ENCODE data around the gene DDX24.

The DDX24 gene

GRCh38 chr14:94014382-94014781, 66.6 kb downstream of the DDX24 start:
- ChIA-PET POLR2A (no interaction called here), CTCF (interaction anchor here (1.0 to 16.5 kb wide), 6 partner anchors 10 to 807 kb away, joined by 3 to 151 read pairs (median 4); partner anchors contain the start of genes OTUB2 and UBR7)
- TF ChIP-seq CTCF (IDR thresholded peaks at IDR 0.05; ENCODE audit: control extremely low read depth, extremely low read depth, low read depth, missing control alignments) = no peak
- DNase-seq (ENCODE audit: extremely low spot score) = no peak

- POLR2A ChIA-PET = no interaction called here
- no peak for DNase-seq (ENCODE audit: extremely low spot score)
- CTCF ChIA-PET = interaction anchor here (0.7 to 3.6 kb wide), 12 partner anchors 8 to 168 kb away, joined by 3 to 18 read pairs (median 4); no protein-coding TSS in a partner anchor
- no peak for TF ChIP-seq CTCF (IDR thresholded peaks at IDR 0.05; ENCODE audit: control extremely low read depth, extremely low read depth, low read depth, missing control alignments)
Observed at GRCh38 chr14:94011795-94012194, 69.2 kb downstream of the DDX24 start.

- no peak for TF ChIP-seq CTCF (IDR thresholded peaks at IDR 0.05; ENCODE audit: control extremely low read depth, extremely low read depth, low read depth, missing control alignments)
- DNase-seq (ENCODE audit: extremely low spot score) = no peak
- CTCF ChIA-PET = interaction anchor here (0.7 to 3.6 kb wide), 9 partner anchors 8 to 169 kb away, joined by 3 to 19 read pairs (median 5); no protein-coding TSS in a partner anchor
- POLR2A ChIA-PET = no interaction called here
Observed at GRCh38 chr14:94010625-94011024, 70.4 kb downstream of the DDX24 start.

- peak; percentile 67 for DNase-seq (ENCODE audit: extremely low spot score)
- TF ChIP-seq CTCF (IDR thresholded peaks at IDR 0.05; ENCODE audit: control extremely low read depth, extremely low read depth, low read depth, missing control alignments) = no peak
- POLR2A ChIA-PET = no interaction called here
- CTCF ChIA-PET = interaction anchor here (1.1 to 3.4 kb wide), 7 partner anchors 8 to 73 kb away, joined by 3 to 19 read pairs (median 5); no protein-coding TSS in a partner anchor
Observed at GRCh38 chr14:94009767-94010166, 71.2 kb downstream of the DDX24 start.

GRCh38 chr14:94008234-94008633, 72.8 kb downstream of the DDX24 start:
- no peak for TF ChIP-seq CTCF (IDR thresholded peaks at IDR 0.05; ENCODE audit: control extremely low read depth, extremely low read depth, low read depth, missing control alignments)
- CTCF ChIA-PET = interaction anchor here (1.5 to 3.4 kb wide), 2 partner anchors 9 to 68 kb away, joined by 4 to 19 read pairs; no protein-coding TSS in a partner anchor
- POLR2A ChIA-PET = no interaction called here
- DNase-seq (ENCODE audit: extremely low spot score) = no peak

- POLR2A ChIA-PET = interaction anchor here (1.3 kb wide), 1 partner anchor 47 kb away, joined by 3 read pairs; no protein-coding TSS in a partner anchor
Observed at GRCh38 chr14:94005324-94006073, 75.5 kb downstream of the DDX24 start.

More at GRCh38 chr14:94005324-94006073, 75.5 kb downstream of the DDX24 start:
- CTCF ChIA-PET = interaction anchor here (0.7 to 17.4 kb wide), 11 partner anchors 9 to 81 kb away, joined by 3 to 664 read pairs (median 4); partner anchors contain the start of gene OTUB2
- peak; percentile 61 for DNase-seq (ENCODE audit: extremely low spot score)
- TF ChIP-seq CTCF (IDR thresholded peaks at IDR 0.05; ENCODE audit: control extremely low read depth, extremely low read depth, low read depth, missing control alignments) = peak; percentile 44

Data from GM10248 (cell line).